Mesenteric fat pad (tissue), 1 donor: ENCODE results near the gene SMARCC2. TPM values are rescaled to one million over a fixed set of nuclear protein-coding genes. Genes with fewer than 3 reads are reported as not detected.
A peak's percentile ranks its signal among the peaks of the same experiment; 100 is the strongest.

Experiments
- DNase-seq: peaks from one replicate; pipeline ENCODE4 v3.0.0-alpha.2; 2020; ENCODE audit warnings: low spot score
- long read RNA-seq: library from polyadenylated mRNA; unstranded; transcript quantifications from one replicate; pipeline ENCODE4 v2.0.0, GENCODE V29; 2020
- total RNA-seq: library from RNA; stranded (reverse); fragmentation: NEBNext Ultra II Directional; extraction: Animal tissue kit (Norgen Biotek cat#: 25700); gene quantifications from one replicate; pipeline ENCODE4 v1.2.1, GENCODE V29; 2021
- donor health status: DM: yes; HTN: yes; CAD: no.

Gene SMARCC2
- 113 TPM for total RNA-seq
- long read RNA-seq, full-length matches to known transcripts = 10 of 131 reads
- long read RNA-seq, partial matches to known transcripts = 90 of 131 reads
- long read RNA-seq, other reads (novel, unspliced or antisense) = 31 of 131 reads

DNA sequence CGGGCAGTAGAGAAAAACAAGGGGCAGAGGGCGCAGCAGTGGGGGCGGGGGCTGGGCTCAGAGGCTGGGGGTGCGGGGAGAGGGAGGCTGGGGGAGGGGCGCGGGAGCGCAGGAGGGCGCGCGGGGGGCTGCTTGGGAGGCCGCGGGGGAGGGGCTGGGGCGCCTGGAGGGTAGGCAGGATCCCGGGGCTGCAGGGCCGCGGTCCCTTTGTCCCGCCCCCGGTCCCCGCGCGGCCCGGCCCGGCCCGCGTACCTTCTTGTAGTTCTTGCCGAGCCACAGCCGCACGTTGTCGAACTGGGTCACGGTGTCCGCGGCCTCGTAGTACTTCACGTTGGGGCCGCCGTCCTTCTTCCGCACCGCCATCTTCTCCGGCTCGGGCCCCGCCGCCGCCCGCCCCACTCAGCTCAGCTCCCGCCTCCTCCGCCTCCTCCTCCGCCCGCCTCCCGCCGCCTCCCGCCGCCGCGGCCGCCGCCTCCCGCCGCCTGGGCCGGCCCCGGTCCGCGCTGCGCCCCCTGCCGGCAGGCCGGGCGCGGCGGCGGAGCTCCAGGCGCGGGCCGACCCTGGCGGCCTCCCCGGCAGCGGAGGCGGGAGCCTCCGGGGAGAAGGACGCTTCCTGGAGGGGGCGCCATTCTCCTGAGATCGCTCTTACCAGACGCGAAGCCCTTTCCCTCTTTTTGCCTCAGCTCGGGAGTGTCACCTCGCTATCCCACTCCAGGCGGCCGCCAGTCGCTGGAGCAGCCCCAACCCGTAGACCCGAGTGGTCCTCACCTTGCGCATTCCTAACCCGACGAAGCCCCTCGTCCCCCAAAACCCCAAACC, at the start of gene SMARCC2:
Gene SMARCC2, minus strand, starts transcription at position 385 of the 819 bp plus-strand sequence. Its CDS starts 22 bp downstream, at position 363.
- DNase-seq = peak; percentile 95

DNA sequence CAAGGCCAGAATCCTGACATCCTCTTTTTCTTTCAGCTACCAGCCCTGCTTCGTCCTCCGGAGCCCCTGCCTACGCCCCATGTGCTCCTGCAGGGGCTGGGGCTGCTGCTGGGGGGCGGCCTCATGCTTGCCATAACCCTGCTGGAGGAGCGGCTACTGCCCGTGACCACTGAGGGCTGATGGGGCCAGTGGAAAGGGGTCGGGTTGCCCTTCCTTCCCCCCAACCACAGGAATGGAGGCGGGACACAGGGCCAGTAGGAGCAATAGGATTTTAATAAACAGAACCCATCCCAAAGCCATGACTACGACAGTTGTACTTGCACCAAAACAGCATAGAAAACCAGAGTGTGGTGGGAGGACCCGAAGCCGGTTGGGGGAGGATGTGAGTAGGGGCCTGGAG, 48.3 kb upstream of the SMARCC2 start:
- DNase-seq = no peak

DNA sequence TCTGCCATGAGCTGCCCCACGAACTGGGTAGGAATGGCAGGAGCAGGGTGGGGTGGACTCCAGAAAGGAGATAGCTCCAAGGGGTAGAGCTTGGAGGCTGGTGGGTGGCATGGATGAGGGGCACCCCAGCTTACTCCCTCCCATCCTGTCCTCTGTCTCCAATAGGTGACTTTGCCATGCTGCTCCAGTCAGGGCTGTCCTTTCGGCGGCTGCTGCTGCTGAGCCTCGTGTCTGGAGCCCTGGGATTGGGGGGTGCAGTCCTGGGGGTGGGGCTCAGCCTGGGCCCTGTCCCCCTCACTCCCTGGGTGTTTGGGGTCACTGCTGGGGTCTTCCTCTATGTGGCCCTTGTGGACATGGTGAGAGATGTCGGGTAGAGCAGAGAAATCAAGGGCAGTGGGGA, 47.7 kb upstream of the SMARCC2 start:
- DNase-seq = no peak

- DNase-seq = no peak
These were observed 46.8 kb upstream of the SMARCC2 start for GRCh38 chr12:56236091-56236490.

GRCh38 chr12:56234746-56235436, 45.6 kb upstream of the SMARCC2 start:
- DNase-seq = no peak

GRCh38 chr12:56231184-56231582, 41.9 kb upstream of the SMARCC2 start:
- DNase-seq = no peak

- no peak for DNase-seq
These were observed 41.3 kb upstream of the SMARCC2 start for GRCh38 chr12:56230432-56231183.

DNA sequence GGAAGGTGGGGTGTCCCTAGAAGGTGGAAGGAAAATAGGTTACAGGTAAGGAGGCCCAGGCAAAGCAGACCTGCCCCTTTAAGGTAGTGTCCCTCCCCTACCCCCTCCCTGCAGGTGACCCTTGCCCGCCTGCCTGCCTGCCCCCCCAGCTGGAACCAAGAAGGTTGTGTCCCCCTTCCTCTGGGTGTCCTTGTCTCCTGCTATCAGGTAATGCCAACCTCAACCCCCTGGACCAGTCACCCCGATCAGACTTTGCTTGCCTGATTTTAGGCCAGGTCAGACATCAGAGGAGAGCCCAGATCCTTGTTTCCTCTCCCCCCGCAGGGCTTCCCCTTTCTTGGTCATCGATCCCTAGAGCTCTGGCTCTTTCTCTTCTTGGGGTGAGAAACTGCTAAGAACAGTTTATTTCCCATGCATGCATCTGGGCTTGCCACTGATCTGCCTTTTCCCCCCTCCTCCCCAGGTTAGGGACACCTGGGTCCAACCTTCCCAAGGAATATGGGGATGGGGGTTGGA, 40.7 kb upstream of the SMARCC2 start, which contains the start of gene SLC39A5:
Gene SLC39A5, plus strand, starts transcription at position 136 of the 516 bp plus-strand sequence. CDS start 1,224 bp downstream, outside the sequence.
- no peak for DNase-seq

DNA sequence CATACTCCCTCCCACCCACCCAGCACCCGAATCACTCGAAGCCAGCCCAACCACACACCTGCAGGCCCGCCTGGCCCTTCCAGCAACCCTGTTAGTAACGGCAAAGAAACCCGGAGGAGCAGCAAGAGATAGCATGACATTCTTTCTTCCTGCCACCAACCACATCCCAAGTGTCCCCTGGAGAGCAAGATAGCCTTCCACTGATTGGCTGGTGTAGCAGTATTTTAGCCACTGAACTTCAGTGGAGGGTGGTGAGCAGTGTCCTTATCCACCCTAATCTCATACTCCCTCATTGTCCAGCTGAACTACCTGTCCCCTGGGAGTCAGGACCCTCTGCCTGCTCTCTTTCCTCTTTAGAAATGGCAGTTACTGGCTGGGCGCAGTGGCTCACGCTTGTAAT, 39.8 kb upstream of the SMARCC2 start:
- DNase-seq = no peak

DNA sequence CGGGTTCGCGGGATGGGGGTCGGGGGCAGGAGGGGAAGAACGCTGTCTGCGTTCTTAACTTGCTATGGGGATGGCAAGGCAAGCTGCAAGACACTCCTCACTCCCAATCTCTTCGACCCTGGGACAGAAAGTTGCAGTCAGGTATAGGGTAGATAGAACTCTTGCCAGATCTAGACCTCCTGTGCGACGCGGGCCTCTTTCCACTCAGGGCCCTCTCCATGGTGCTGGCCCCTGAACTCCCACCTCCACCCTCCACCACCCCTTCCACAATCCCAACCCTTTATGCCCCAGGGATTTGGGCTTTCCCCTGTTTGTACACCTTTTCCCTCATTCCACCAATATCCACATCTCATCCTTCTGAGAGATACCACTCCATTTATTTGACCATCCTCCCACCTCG, 35.7 kb upstream of the SMARCC2 start:
- no peak for DNase-seq

DNA sequence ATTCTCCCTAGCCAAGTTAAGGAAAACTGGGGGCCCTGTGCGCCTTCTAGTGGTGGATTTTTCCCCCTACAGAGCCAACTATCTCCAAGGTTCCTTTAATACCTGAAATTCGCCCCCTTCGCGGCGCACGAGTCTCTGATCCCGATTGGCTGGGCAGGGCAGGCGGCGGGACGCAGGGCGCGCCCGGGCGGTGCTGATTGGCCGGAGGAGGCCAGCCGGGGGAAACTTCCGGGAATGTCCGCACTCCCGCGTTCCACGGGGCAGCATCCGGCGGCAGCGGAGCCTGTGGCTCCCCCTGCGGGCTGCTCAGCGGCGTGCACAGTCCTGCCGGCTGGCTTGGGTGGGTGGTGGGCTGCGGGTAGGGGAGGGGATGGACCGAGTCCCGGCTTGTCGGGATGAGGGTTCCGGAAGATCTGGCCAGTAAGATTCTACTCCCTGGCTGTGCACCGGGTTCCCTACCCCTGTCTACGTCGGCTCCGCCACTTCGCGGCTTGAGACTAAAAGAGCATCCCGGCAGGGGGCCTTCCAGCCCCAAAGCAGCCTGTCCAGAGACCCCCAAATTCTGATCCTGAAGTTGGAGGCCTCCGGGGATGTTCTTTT, 34.9 kb upstream of the SMARCC2 start, which contains the start of gene NABP2:
Gene NABP2, plus strand, starts transcription at position 241 of the 600 bp plus-strand sequence. CDS start 515 bp downstream, outside the sequence.
- peak; percentile 99 for DNase-seq

DNA sequence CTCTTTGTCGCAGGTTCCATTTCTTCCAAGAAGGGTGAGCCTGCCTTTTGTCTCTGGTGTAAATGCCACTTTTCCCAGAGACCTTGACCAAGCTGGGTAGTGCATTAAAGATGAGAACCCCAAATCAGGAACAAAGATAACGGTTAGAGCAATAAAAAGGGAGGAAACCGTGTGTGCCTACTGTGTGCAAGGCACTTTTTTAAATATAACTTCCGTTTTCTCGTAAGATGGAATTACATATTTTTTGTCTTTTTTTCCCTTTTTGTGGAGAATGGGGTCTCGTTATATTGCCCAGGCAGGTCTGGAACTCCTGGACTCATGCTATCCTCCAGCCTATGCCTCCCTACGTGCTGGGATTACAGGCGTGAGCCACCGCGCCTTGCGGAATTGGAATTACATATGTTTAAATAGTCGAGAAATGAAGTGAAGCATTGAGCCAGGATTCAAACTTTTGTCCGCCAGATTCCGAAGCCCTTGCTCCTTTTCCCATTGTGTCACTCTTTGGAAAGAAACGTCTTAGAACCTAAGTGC, 34.4 kb upstream of the SMARCC2 start:
- DNase-seq = no peak

DNA sequence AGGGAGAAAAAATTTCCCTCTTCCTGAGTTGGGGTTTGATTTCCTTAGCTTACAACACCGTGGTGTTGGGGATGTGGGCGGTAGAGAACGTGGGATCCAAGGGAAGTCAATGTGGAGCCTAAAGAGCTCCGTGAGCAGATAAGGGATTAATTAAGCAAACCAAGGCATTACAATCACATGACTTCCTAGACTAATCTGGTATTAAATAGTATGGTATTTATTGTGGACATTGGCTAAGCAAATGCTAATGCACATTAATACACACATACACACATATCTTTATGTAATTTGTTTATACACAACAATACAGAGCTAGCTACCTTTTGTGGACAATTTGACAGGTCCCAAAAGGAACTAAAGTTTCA, 33.2 kb upstream of the SMARCC2 start:
- DNase-seq = no peak

DNA sequence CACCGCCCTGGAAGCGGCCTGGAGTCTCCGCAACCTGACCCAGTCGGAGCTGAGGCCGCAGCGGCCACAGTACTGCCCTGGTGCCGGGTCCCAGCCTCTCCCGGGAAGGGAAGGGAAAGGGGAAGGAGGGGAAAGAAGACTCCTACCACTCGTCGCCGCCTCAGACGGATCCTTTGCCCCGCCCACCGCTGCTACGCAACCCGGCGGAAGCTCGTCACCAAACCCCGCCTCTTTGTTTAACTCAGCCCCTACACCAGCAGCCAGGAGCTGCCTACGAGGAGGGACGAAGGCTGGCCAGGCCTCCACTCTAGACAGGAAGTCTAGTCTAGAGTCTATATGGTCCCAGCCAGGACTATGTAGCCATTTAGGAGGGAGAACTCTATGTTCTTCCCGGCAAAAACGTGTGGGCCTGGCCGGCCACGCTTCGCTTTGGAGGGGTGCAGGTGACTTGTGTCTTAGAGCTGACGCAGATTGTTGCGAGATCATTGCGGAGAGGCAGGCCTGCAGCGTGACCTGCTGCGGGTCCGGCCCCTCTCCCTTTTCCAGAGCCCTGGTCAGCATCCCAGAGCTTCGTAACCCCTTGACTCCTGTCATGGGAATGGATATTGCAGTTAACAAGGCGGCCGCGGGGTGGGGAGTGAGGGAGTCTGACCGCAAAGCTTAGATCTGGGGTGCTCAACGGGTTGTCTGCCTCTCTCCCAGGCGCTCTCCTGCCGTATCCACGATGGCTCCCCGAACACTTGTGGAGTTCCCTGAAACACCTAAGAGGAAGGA, 32.7 kb upstream of the SMARCC2 start, which contains the start of gene RNF41:
Gene RNF41, minus strand, starts transcription at position 166 of the 774 bp plus-strand sequence. CDS start 7,875 bp downstream, outside the sequence.
- peak; percentile 97 for DNase-seq

- DNase-seq = no peak
These were observed 32.0 kb upstream of the SMARCC2 start for GRCh38 chr12:56221232-56221756.

- no peak for DNase-seq
These were observed 31.4 kb upstream of the SMARCC2 start for GRCh38 chr12:56220611-56221231.

DNA sequence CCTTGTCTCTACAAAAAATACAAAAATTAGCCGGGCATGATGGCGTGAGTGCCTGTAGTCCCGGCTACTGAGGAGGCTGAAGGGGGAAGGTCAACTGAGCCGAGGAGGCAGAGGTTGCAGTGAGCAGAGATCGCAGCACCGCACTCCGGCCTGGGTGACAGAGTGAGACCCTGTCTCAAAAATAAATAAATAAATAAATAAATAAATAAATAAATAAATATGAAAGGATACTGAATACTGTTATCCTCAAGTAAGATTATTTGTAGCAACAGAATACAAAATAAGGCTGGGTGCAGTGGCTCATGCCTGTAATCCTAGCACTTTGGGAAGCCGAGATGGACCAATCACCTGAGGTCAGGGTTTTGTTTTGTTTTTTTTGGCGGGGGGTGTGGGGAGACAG, 30.6 kb upstream of the SMARCC2 start:
- DNase-seq = no peak

DNA sequence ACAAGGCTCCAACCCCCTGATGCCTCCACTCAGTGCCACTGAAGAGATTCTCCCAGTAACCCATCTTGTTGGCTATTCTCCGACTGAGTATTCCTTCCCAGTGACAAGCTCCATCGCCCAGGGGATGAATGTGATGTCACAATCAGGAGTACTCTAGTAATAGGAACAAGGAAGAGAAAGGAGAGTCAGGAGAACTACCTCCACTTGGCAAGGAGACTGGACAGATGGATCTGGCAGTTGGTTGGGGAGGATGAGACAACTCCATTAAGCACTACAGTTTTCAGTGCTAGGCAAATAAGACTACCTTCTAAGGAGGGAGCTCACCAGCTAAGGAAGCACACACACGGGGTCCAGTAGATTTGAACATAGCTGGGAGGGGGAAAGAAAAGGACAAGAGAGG, 27.2 kb upstream of the SMARCC2 start:
- DNase-seq = no peak

DNA sequence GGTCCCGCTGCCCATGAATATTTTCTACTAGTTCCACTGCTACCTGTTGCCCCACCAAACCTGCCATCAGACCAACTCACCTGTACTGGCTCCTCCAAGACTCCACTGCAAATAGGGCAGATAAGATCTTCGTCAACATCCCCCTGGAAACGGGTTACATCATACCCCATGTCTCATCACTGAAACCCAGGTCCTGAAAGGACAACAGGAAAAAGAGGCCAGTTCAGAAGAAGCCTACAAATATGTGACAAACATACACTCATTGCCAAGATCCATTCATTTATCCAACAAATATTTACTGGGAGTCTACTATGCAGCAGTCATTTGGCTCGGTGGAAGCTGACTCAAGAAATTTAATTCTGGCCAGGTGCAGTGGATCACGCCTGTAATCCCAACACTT, 24.6 kb upstream of the SMARCC2 start:
- no peak for DNase-seq
